Hepatocyte (in vitro differentiated cells): Measurements from ENCODE around the gene ARL16. TPM values are rescaled to one million over a fixed set of nuclear protein-coding genes. Genes with fewer than 3 reads are reported as not detected.
"Not testable (repeated sequence)": the region's sequence is repeated elsewhere in the genome, so short reads cannot be mapped to it uniquely, and the experiment has no call there.

Source experiments
- DNase-seq: peaks from one replicate; pipeline ENCODE4 v3.0.0-alpha.2; 2016; ENCODE audit warnings: low spot score
- H2AFZ ChIP-seq: fragments of 200-600 bp; sonication (generic); 2 replicates; pipeline ENCODE4 v1.6.0; 2016; ENCODE audit warnings: antibody characterized with exemption, mild to moderate bottlenecking
- H3K27ac ChIP-seq: fragments of 200-600 bp; sonication (generic); 2 replicates; pipeline ENCODE4 v1.5.1; 2016; ENCODE audit warnings: mild to moderate bottlenecking
- H3K27me3 ChIP-seq: fragments of 200-600 bp; sonication (generic); 2 replicates; pipeline ENCODE4 v1.6.1; 2016
- H3K36me3 ChIP-seq: fragments of 200-600 bp; sonication (generic); replicated peaks from 2 replicates; pipeline ENCODE4 v1.5.1; 2016; ENCODE audit warnings: low read depth; ENCODE audit not compliant: insufficient read depth
- H3K4me1 ChIP-seq: fragments of 200-600 bp; sonication (generic); 2 replicates; pipeline ENCODE4 v1.5.1; 2016; ENCODE audit warnings: mild to moderate bottlenecking, moderate library complexity; ENCODE audit not compliant: insufficient read depth
- H3K4me2 ChIP-seq: fragments of 200-600 bp; sonication (generic); 2 replicates; pipeline ENCODE4 v1.6.0; 2016
- H3K4me3 ChIP-seq: fragments of 200-600 bp; sonication (generic); 2 replicates; pipeline ENCODE4 v1.5.1; 2016; ENCODE audit warnings: mild to moderate bottlenecking
- H3K79me2 ChIP-seq: fragments of 200-600 bp; sonication (generic); 2 replicates; pipeline ENCODE4 v1.6.0; 2017; ENCODE audit warnings: mild to moderate bottlenecking
- H3K9me2 ChIP-seq: fragments of 200-600 bp; sonication (generic); replicated peaks from 2 replicates; pipeline ENCODE4 v1.6.0; 2017; ENCODE audit warnings: mild to moderate bottlenecking; ENCODE audit not compliant: insufficient read depth
- H3K9me3 ChIP-seq: fragments of 200-600 bp; sonication (generic); 2 replicates; pipeline ENCODE4 v1.5.1; 2016; ENCODE audit warnings: low read depth, mild to moderate bottlenecking
- H4K20me1 ChIP-seq: fragments of 200-600 bp; sonication (generic); 2 replicates; pipeline ENCODE4 v1.6.0; 2016; ENCODE audit warnings: mild to moderate bottlenecking; ENCODE audit not compliant: insufficient read depth, poor library complexity, severe bottlenecking
- CTCF ChIP-seq: fragments of 200-600 bp; sonication (generic); IDR thresholded peaks from 2 replicates; pipeline ENCODE4 v1.5.1; 2016; ENCODE audit warnings: antibody characterized with exemption, mild to moderate bottlenecking; ENCODE audit not compliant: poor library complexity
- EZH2 ChIP-seq: fragments of 200-600 bp; sonication (generic); IDR thresholded peaks from 2 replicates; pipeline ENCODE4 v1.6.1; 2016; ENCODE audit warnings: antibody characterized with exemption, mild to moderate bottlenecking, borderline replicate concordance
- EZH2phosphoT487 ChIP-seq: fragments of 200-600 bp; sonication (generic); IDR thresholded peaks from one replicate; pipeline ENCODE4 v1.6.1; 2018; ENCODE audit warnings: antibody characterized with exemption, mild to moderate bottlenecking, low read depth, moderate library complexity; ENCODE audit not compliant: unreplicated experiment, severe bottlenecking
- WGBS: methylation state at CpG from one replicate; pipeline ENCODE4 v1.1.6; 2016; ENCODE audit warnings: low lambda C conversion rate; ENCODE audit errors: missing lambda C conversion rate; 5-methylcytosine and 5-hydroxymethylcytosine counted together
- polyA plus RNA-seq: library from polyadenylated mRNA; unstranded; fragments of >200 nt; fragmentation: Nextera tagmentation; extraction: Ambion mirVana; gene quantifications from 2 replicates; pipeline ENCODE4 v1.2.1, GENCODE V29; 2016
- total RNA-seq: library from RNA; depleted of rRNA; stranded (reverse); fragments of >200 nt; gene quantifications from 2 replicates; pipeline ENCODE4 v1.2.3, GENCODE V29; 2014

ARL16 gene
- total and polyA plus RNA-seq, 2 experiments from 2014 or later, result 38.8 to 70.6 TPM

DNA sequence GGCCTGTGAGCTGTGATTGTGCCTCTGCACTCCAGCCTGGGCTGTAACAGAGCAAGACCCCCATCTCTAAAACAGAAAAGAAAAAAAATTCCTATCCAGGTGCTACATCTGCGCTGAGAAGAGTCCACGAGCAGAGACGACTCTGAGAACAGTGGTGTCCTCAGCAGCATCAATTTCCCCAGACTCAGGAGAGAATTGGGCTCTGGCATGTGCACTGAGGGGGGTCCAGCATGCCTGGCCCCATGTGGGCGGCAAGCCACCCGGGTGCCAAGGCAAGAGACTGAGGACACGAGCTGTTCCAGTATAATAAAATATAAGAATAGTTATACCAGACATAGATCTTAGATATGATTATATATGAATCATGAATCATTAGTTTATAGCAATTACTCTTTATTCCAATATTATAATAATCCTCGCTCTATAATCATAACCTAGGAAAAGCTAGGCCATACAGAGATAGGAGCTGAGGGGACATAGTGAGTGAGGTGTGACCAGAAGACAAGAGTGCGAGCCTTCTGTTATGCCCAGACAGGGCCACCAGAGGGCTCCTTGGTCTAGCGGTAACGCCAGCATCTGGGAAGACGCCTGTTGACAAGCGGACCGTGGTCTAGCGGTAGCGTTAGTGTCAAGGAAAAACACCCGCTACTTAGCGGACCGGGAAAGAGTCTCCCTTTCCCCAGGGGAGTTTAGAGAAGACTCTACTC lies 7.9 kb downstream of the ARL16 start:
- 48% methylated on average over 18 of the region's 18 CpGs for whole genome bisulfite sequencing
- not testable (repeated sequence) for H3K4me2 ChIP-seq, DNase-seq, H3K36me3 ChIP-seq, H3K27me3 ChIP-seq, H3K79me2 ChIP-seq, H3K4me1 ChIP-seq, H2AFZ ChIP-seq, H3K9me2 ChIP-seq, H3K4me3 ChIP-seq, H4K20me1 ChIP-seq, H3K27ac ChIP-seq, H3K9me3 ChIP-seq
- peak; percentile 48 for TF ChIP-seq CTCF

DNA sequence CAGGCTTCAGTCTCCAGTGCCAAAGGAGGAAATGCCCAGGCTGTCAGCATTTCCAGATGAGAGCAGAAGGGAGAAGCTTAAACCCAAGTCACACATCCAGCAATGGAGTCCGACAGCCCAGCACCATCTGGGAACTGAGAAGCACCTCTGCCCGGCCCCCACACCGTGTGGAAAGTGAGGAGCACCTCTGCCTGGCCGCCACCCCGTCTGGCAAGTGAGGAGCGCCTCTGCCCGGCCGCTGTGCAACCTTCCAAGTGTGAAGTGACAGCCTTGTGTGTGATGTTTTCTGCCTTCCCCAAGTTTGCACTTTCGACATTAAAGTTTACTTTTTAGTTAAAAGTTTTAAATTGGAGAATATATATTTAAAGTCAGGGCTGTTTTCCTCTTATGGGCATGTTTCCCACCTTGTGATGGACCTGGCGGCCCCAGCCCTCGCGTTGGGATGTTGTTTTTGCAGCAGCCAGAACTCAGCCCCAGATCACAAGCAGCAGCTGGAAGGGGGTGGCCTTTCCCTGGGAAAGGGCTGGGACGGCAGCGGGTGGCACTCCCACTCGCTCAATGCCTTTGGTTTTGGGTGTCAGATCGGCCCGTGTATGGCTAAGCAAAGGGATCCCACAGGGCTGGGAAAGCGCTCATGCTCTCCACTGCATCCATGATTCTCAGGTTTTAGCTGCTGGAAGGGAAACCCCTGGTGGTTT lies 9.9 kb downstream of the ARL16 start:
- H3K27me3 ChIP-seq, result no peaks in the 10 kb centered on the region
- H3K9me3 ChIP-seq, result no peaks in the 10 kb centered on the region
- H3K4me3 ChIP-seq, result no peak overlapping the region
- TF ChIP-seq CTCF (no peak), EZH2 (no peak), EZH2phosphoT487 (no peak)
- H3K36me3 ChIP-seq, result no peaks in the 10 kb centered on the region
- no peaks in the 10 kb centered on the region for H4K20me1 ChIP-seq
- 93% methylated on average over 18 of the region's 18 CpGs for WGBS
- no peak overlapping the region for H3K27ac ChIP-seq
- H3K4me1 ChIP-seq, result no peaks in the 10 kb centered on the region
- H3K4me2 ChIP-seq, result no peak overlapping the region
- no peak overlapping the region for H2AFZ ChIP-seq
- H3K9me2 ChIP-seq, result no peaks in the 10 kb centered on the region
- no peak for DNase-seq
- peaks cover 10% of the 10 kb centered on the region for H3K79me2 ChIP-seq

- H2AFZ ChIP-seq, result no peak overlapping the region
- H3K27ac ChIP-seq, result no peak overlapping the region
- no peak for DNase-seq
- H3K79me2 ChIP-seq, result peaks cover 18% of the 10 kb centered on the region
- 98% methylated on average over 13 of the region's 16 CpGs for WGBS
- no peak overlapping the region for H3K4me3 ChIP-seq
- no peaks in the 10 kb centered on the region for H3K36me3 ChIP-seq
- H3K27me3 ChIP-seq, result no peaks in the 10 kb centered on the region
- no peaks in the 10 kb centered on the region for H3K9me2 ChIP-seq
- H4K20me1 ChIP-seq, result no peaks in the 10 kb centered on the region
- TF ChIP-seq EZH2 (no peak), EZH2phosphoT487 (no peak), CTCF (no peak)
- H3K9me3 ChIP-seq, result no peaks in the 10 kb centered on the region
- H3K4me2 ChIP-seq, result no peak overlapping the region
- no peaks in the 10 kb centered on the region for H3K4me1 ChIP-seq
Measured at GRCh38 chr17:81672954-81673353, 10.6 kb downstream of the ARL16 start.
